Measurements from ENCODE around the gene TFAP2A. TPM values are rescaled to one million over a fixed set of nuclear protein-coding genes. Genes with fewer than 3 reads are reported as not detected.

TFAP2A gene
- total RNA-seq, 2 experiments from 2014 or later: not detected

GRCh38 chr6:10441004-10441654 lies 26.3 kb upstream of the TFAP2A start:
- Mint-ChIP-seq H3K4me3 (no peak overlapping the region), H3K27me3 (peaks cover 10% of the 10 kb centered on the region), H3K27ac (no peak overlapping the region), H3K9me3 (no peaks in the 10 kb centered on the region), H3K4me1 (no peaks in the 10 kb centered on the region), H3K36me3 (ENCODE audit: low read depth) (no peaks in the 10 kb centered on the region)
- POLR2A ChIA-PET: no interaction called here
- no peak for DNase-seq
- CTCF ChIA-PET: interaction anchor here (0.5 kb wide), 1 partner anchor 9 kb away, joined by 3 read pairs; no protein-coding TSS in a partner anchor

- Mint-ChIP-seq H3K4me1 (peaks cover 16% of the 10 kb centered on the region), H3K36me3 (ENCODE audit: low read depth) (no peaks in the 10 kb centered on the region), H3K27ac (no peak overlapping the region), H3K4me3 (no peak overlapping the region), H3K27me3 (peaks cover 10% of the 10 kb centered on the region), H3K9me3 (no peaks in the 10 kb centered on the region)
- no peak for DNase-seq
- ChIA-PET POLR2A (no interaction called here), CTCF (interaction anchor here (1.3 kb wide), 1 partner anchor 1455 kb away, joined by 3 read pairs; no protein-coding TSS in a partner anchor)
These were observed 23.0 kb upstream of the TFAP2A start for GRCh38 chr6:10437891-10438290.

- Mint-ChIP-seq H3K4me3 (no peak overlapping the region), H3K27me3 (peaks cover 18% of the 10 kb centered on the region), H3K27ac (no peak overlapping the region), H3K36me3 (ENCODE audit: low read depth) (no peaks in the 10 kb centered on the region), H3K9me3 (no peaks in the 10 kb centered on the region), H3K4me1 (peaks cover 27% of the 10 kb centered on the region)
- no peak for DNase-seq
- ChIA-PET CTCF (interaction anchor here (1.0 to 1.7 kb wide), 2 partner anchors 12 kb away, joined by 3 to 5 read pairs; no protein-coding TSS in a partner anchor), POLR2A (no interaction called here)
These were observed 19.4 kb upstream of the TFAP2A start for GRCh38 chr6:10434235-10434634.

- Mint-ChIP-seq H3K4me1 (peaks cover 27% of the 10 kb centered on the region), H3K9me3 (no peaks in the 10 kb centered on the region), H3K27me3 (peaks cover 25% of the 10 kb centered on the region), H3K27ac (no peak overlapping the region), H3K4me3 (no peak overlapping the region), H3K36me3 (ENCODE audit: low read depth) (no peaks in the 10 kb centered on the region)
- DNase-seq: no peak
- ChIA-PET POLR2A (no interaction called here), CTCF (interaction anchor here (1.7 kb wide), 1 partner anchor 11 kb away, joined by 5 read pairs; no protein-coding TSS in a partner anchor)
These were observed 18.4 kb upstream of the TFAP2A start for GRCh38 chr6:10433322-10433721.

- no peak overlapping the region for H3K27ac Mint-ChIP-seq
- DNase-seq: no peak
- CTCF ChIA-PET: no interaction called here
- peaks cover 38% of the 10 kb centered on the region for H3K27me3 Mint-ChIP-seq
- H3K4me3 Mint-ChIP-seq: no peak overlapping the region
- no peaks in the 10 kb centered on the region for H3K36me3 Mint-ChIP-seq (ENCODE audit: low read depth)
- H3K4me1 Mint-ChIP-seq: peaks cover 29% of the 10 kb centered on the region
- POLR2A ChIA-PET: no interaction called here
- no peaks in the 10 kb centered on the region for H3K9me3 Mint-ChIP-seq
These were observed 16.7 kb upstream of the TFAP2A start for GRCh38 chr6:10431423-10432164.

- peaks cover 32% of the 10 kb centered on the region for H3K4me1 Mint-ChIP-seq
- DNase-seq: peak; percentile 35
- no peak overlapping the region for H3K27ac Mint-ChIP-seq
- no peak overlapping the region for H3K4me3 Mint-ChIP-seq
- H3K9me3 Mint-ChIP-seq: peaks cover 3% of the 10 kb centered on the region
- H3K36me3 Mint-ChIP-seq (ENCODE audit: low read depth): peaks cover 2% of the 10 kb centered on the region
- peaks cover 53% of the 10 kb centered on the region for H3K27me3 Mint-ChIP-seq
- ChIA-PET POLR2A (no interaction called here), CTCF (interaction anchor here (0.7 to 2.0 kb wide), 2 partner anchors 15 to 28 kb away, joined by 3 to 8 read pairs; partner anchors contain the start of gene TFAP2A)
These were observed 15.0 kb upstream of the TFAP2A start for GRCh38 chr6:10429638-10430427.

GRCh38 chr6:10426781-10427279 lies 12.0 kb upstream of the TFAP2A start:
- peaks cover 78% of the 10 kb centered on the region for H3K27me3 Mint-ChIP-seq
- peaks cover 2% of the 10 kb centered on the region for H3K36me3 Mint-ChIP-seq (ENCODE audit: low read depth)
- ChIA-PET POLR2A (no interaction called here), CTCF (interaction anchor here (1.7 kb wide), 1 partner anchor 8 kb away, joined by 3 read pairs; no protein-coding TSS in a partner anchor)
- peaks cover 18% of the 10 kb centered on the region for H3K4me1 Mint-ChIP-seq
- peak overlapping the region; percentile 53 for H3K4me3 Mint-ChIP-seq
- DNase-seq: no peak
- no peak overlapping the region for H3K27ac Mint-ChIP-seq
- peaks cover 3% of the 10 kb centered on the region for H3K9me3 Mint-ChIP-seq

- POLR2A ChIA-PET: no interaction called here
- Mint-ChIP-seq H3K36me3 (ENCODE audit: low read depth) (peaks cover 2% of the 10 kb centered on the region), H3K4me3 (peak overlapping the region; percentile 53), H3K4me1 (peaks cover 18% of the 10 kb centered on the region), H3K9me3 (peaks cover 3% of the 10 kb centered on the region), H3K27me3 (peaks cover 85% of the 10 kb centered on the region), H3K27ac (peak overlapping the region; percentile 19)
- CTCF ChIA-PET: interaction anchor here (4.2 kb wide), 1 partner anchor 12 kb away, joined by 17 read pairs; the partner anchor contains the start of gene TFAP2A
- DNase-seq: no peak
These were observed 11.3 kb upstream of the TFAP2A start for GRCh38 chr6:10425975-10426780.

GRCh38 chr6:10425176-10425974 lies 10.5 kb upstream of the TFAP2A start:
- peaks cover 2% of the 10 kb centered on the region for H3K36me3 Mint-ChIP-seq (ENCODE audit: low read depth)
- H3K4me1 Mint-ChIP-seq: peaks cover 15% of the 10 kb centered on the region
- POLR2A ChIA-PET: no interaction called here
- peaks cover 87% of the 10 kb centered on the region for H3K27me3 Mint-ChIP-seq
- H3K4me3 Mint-ChIP-seq: peak overlapping the region; percentile 38
- CTCF ChIA-PET: interaction anchor here (4.2 kb wide), 1 partner anchor 11 kb away, joined by 17 read pairs; the partner anchor contains the start of gene TFAP2A
- H3K27ac Mint-ChIP-seq: peak overlapping the region; percentile 19
- peaks cover 3% of the 10 kb centered on the region for H3K9me3 Mint-ChIP-seq
- DNase-seq: no peak

GRCh38 chr6:10424040-10424439 lies 9.2 kb upstream of the TFAP2A start:
- H3K4me1 Mint-ChIP-seq: peaks cover 11% of the 10 kb centered on the region
- H3K36me3 Mint-ChIP-seq (ENCODE audit: low read depth): peaks cover 4% of the 10 kb centered on the region
- no peak for DNase-seq
- peaks cover 5% of the 10 kb centered on the region for H3K9me3 Mint-ChIP-seq
- peaks cover 90% of the 10 kb centered on the region for H3K27me3 Mint-ChIP-seq
- no peak overlapping the region for H3K4me3 Mint-ChIP-seq
- H3K27ac Mint-ChIP-seq: no peak overlapping the region
- CTCF ChIA-PET: interaction anchor here (0.6 to 4.2 kb wide), 2 partner anchors 10 to 33 kb away, joined by 3 to 17 read pairs; partner anchors contain the start of gene TFAP2A
- POLR2A ChIA-PET: no interaction called here

- peaks cover 13% of the 10 kb centered on the region for H3K4me1 Mint-ChIP-seq
- H3K27me3 Mint-ChIP-seq: peaks cover 92% of the 10 kb centered on the region
- peaks cover 8% of the 10 kb centered on the region for H3K36me3 Mint-ChIP-seq (ENCODE audit: low read depth)
- DNase-seq: no peak
- H3K4me3 Mint-ChIP-seq: no peak overlapping the region
- ChIA-PET CTCF (interaction anchor here (1.5 to 4.2 kb wide), 3 partner anchors 8 to 13 kb away, joined by 5 to 17 read pairs (median 11); partner anchors contain the start of gene TFAP2A), POLR2A (no interaction called here)
- no peak overlapping the region for H3K27ac Mint-ChIP-seq
- H3K9me3 Mint-ChIP-seq: peaks cover 8% of the 10 kb centered on the region
These were observed 7.8 kb upstream of the TFAP2A start for GRCh38 chr6:10422737-10423034.

Data from activated CD4-positive, alpha-beta T cell treated with anti-CD3 and anti-CD28 coated beads, Interleukin-2, amount 10 ng/mL, durations not matched to agents 7 days and 5 days (primary cell).